HG03460 (cell line): ENCODE results near the gene MACROD1.

Experiments used
- ATAC-seq: cut with Tn5 transposase; IDR thresholded peaks from one replicate; pipeline ENCODE4 v1.9.1; 2021; ENCODE audit not compliant: unreplicated experiment

MACROD1 gene, protein sequence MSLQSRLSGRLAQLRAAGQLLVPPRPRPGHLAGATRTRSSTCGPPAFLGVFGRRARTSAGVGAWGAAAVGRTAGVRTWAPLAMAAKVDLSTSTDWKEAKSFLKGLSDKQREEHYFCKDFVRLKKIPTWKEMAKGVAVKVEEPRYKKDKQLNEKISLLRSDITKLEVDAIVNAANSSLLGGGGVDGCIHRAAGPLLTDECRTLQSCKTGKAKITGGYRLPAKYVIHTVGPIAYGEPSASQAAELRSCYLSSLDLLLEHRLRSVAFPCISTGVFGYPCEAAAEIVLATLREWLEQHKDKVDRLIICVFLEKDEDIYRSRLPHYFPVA

GRCh38 chr11:64165842-64166635 lies at the start of gene MACROD1:
Gene MACROD1, minus strand, starts transcription at chr11:64166113. Its CDS starts 119 bp downstream, at chr11:64165994.
- peak; percentile 54 for ATAC-seq

DNA sequence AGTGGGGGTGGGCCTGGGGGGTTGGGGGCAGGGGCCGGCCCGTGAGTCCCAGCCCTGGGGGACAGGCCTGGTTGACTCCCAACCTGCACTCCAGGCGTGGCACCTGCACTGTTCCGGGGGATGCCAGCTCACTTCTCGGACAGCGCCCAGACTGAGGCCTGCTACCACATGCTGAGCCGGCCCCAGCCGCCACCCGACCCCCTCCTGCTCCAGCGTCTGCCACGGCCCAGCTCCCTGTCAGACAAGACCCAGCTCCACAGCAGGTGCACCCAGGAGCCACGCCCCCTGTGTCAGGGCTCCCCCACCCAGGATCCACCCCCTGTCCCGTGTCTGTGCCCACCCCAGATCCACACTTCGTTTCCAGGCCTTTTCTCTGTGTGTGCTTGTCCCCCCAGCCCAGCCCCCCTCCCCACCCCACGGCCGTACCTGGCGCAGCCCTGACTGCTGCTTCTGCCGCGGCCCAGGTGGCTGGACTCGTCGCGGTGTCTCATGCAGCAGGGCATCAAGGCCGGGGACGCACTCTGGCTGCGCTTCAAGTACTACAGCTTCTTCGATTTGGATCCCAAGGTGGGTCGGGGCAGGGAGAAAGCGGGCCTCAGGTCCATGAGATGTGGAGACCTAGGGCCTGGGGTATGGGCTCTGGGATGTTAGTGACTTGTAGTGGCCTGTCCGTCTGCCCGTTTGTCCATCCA lies 45.4 kb upstream of the MACROD1 start:
- no peak for ATAC-seq

DNA sequence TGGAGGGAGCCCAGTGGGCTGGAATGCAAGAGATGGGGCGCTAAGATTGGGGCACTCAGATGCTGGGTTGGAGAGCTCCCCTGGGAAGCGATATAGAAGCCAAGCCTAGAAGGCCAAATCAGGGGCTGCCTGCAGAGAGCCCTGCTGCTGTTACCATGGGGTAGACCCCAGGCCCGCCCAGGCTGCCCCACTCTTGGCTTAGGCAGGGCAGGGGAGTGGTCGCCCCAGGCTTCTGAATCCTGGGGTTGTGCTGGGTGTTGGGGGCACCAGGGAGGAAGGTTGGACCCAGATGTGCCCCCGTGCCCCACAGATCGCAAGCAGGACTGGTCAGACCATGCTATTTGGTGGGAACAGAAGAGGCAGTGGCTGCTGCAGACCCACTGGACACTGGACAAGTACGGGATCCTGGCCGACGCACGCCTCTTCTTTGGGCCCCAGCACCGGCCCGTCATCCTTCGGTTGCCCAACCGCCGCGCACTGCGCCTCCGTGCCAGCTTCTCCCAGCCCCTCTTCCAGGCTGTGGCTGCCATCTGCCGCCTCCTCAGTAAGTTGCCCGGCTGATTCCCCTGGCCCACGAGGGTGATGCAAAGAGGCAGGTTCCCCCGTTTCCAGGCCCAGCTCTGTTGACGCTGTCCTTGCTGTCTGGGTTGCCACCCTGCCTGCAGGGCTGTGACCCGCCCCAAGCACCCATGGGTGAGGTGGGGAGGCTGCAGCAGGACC lies 44.5 kb upstream of the MACROD1 start:
- ATAC-seq: no peak

DNA sequence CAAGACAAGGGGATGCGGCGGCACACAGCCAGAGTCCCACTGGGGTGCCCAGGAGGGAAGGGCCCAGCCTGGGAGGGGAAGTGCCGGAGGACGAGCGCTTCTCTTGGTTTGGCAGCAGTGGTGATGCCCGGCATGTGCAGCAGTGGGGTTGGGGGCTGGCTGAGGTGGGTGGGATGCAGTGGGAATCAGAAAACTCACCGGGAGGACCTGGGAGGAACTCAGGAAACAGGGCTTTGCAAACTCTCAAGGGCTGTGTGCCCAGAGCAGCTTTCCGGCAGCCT lies 43.6 kb upstream of the MACROD1 start:
- no peak for ATAC-seq

DNA sequence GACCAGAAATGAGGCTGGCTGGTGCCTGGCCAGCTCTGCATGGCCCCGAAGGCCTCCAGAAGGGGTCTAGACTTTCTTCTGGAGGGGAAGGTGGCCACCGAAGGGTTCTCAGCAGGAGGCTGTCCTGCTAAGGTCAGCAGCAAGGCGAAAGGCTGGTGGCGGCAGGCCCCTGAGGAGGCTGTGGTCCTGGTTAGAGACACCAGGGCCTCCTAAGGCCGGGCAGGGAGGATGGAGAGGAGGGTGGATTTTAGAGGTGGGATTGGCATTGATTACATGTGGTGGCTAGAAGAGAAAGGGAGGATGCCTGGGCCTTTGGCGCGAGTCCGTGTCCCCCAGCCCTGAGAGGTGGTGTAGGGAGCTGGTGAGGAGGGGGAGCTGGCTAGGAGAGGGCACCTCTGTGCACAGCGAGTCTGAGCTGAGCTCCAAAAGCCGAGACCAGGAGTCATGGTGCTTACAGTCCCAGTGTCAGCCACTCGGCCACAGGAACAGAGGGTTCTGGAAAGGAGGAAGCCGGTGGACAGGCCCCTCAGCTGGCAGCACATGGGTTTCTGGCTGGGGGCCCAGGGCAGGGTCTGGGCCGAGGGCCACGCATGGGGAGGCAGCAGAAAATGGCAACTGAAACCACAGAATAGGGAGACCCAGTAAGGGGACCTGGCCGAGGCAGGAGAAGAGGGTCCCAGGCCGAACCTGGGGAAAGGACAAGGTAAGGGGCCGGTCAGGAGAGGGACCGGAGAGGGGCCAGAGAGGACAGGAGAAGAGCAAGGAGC lies 43.1 kb upstream of the MACROD1 start:
- ATAC-seq: no peak

GRCh38 chr11:64208086-64208795 lies 42.3 kb upstream of the MACROD1 start:
- no peak for ATAC-seq

GRCh38 chr11:64207256-64208085 lies 41.6 kb upstream of the MACROD1 start:
- ATAC-seq: peak; percentile 58

DNA sequence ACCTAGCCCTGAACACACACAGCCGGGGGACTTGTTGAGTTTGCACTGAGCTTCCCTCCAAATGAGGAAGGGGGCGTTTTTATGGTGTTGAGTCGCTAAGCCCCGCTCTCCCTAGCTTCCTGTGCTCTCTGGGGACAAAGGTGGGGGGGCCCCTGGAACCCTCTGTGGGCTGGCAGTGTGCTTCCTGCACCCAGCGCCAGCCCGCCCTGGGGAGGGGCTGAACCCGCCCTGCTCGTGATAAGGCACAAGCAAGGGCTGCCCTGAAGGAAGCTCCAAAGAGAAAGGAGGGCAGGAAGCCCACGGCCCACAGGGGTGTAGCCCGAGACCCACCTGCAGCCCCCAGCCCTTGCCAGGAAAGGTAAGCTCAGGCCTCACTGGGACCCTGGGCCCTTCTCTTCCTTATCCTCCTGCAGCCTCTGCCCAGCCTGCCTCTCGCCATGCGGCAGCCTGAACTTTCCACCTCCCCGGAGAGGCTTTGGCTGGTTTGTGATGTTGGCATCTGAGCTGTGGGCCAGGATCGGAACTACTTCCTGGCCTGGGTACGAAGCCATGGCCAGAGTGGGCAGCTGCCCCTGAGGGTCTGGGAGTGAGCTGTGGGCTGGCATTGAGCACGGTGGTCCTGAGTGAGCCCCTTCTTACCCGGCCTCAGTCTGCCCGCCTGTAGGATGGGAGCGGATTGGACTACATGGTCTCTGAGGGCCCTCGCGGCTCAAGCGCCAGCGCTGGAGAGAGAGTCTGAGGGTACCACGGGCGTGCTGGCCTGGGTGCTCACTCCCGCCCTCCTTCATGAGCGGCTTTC lies 40.7 kb upstream of the MACROD1 start, which contains the start of gene FERMT3:
TSS of gene FERMT3 (plus strand) at position 265 of the 799 bp plus-strand sequence. CDS start 644 bp downstream, outside the sequence.
- ATAC-seq: peak; percentile 47

DNA sequence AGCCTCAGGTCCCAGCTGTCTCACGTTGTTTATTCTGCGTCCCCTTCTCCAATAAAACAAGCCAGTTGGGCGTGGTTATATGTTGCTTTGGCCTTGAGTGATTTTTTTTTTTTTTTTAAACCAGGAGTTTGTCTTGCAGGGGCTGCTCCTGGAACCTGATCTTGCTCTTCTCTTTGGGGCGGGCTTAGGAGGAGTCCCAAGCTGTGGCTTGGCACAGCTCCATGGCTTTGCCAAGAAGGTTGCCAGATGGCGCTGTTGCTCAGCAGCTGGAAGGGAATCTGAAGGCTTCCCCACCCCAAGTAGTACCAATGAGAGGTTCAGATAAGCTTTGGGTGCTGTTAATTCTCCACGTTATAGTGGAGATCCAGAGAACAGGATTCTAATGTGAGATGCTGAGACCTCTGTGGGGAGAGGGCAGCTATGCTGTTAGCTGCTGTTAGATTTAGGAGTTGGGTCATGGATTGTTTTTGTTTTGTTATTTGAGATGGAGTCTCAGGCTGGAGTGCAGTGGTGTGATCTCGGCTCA lies 38.6 kb upstream of the MACROD1 start:
- no peak for ATAC-seq

DNA sequence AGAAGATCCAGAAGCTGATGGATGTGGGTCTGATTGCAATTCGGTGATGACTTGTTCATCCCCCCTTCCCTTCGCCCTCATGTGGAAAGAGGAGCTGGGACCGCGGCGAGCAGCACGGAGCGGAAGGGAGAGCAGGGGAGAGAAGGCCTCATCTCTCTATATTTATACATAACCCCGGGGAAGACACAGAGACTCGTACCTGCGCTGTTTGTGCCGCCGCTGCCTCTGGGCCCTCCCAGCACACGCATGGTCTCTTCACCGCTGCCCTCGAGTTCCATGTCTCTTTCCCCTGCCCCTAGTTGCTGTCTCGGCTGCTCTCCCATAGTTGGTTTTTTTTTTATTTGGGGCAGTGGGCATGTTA lies 38.1 kb upstream of the MACROD1 start:
- ATAC-seq: no peak

- no peak for ATAC-seq
Measured at GRCh38 chr11:64203421-64204079, 37.6 kb upstream of the MACROD1 start.

- ATAC-seq: no peak
Measured at GRCh38 chr11:64202992-64203391, 37.1 kb upstream of the MACROD1 start.

GRCh38 chr11:64201543-64201942 lies 35.6 kb upstream of the MACROD1 start:
- ATAC-seq: no peak

DNA sequence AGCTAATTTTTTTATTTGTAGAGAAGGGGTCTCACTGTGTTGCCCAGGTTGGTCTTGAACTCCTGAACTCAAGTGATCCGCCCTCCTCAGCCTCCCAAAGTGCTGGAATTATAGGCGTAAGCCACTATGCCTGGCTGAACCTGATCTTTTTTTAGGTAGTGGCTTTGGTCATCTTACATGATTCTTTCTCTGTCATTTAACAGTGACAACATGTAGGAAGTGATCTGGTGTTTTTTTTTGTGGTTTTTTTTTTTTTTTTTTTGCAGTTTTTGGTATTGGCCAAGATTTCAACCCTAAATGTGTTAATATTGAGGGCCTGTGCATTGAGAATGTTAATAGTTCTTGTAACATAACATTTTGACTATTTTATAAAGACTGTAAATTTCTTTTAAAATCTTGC lies 32.6 kb upstream of the MACROD1 start:
- no peak for ATAC-seq

DNA sequence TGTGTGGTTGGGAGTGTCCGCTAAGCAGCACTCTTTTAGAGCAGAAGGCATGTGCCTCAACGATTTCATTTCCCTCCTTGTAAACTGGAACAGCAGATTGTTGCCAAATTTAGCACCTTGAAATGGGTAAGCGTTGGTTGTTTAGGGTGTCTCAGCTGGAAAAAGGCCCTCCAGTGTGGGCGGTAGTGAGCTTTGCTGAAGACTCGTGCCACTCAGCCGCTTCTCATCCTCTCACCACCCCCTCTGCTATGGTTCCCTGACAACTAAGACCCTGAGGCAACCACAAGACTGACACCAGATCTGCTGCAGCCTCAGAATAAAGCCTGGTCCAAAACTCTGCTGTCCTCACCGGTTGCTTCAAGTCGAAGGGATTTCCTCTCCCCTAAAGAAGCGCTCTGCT lies 30.7 kb upstream of the MACROD1 start:
- ATAC-seq: no peak

DNA sequence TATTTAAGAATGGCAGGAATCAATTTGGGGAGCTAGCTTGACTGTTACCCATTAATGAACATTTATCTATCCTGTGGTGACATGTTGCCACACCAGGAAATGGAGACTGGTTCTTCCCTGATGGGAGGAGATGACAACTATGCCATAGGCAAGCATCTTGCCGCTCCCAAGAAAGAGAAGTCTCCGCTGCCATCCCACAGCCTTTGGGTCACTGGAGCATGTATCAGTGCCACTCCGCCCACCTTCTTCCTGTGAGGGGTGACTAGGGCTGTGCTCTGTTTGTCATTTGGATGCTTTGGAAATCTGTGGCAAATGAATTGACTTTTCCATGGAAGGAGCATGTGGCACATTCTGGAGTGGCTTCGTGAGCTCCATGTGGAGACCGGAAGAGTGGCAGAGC lies 26.5 kb upstream of the MACROD1 start:
- no peak for ATAC-seq

DNA sequence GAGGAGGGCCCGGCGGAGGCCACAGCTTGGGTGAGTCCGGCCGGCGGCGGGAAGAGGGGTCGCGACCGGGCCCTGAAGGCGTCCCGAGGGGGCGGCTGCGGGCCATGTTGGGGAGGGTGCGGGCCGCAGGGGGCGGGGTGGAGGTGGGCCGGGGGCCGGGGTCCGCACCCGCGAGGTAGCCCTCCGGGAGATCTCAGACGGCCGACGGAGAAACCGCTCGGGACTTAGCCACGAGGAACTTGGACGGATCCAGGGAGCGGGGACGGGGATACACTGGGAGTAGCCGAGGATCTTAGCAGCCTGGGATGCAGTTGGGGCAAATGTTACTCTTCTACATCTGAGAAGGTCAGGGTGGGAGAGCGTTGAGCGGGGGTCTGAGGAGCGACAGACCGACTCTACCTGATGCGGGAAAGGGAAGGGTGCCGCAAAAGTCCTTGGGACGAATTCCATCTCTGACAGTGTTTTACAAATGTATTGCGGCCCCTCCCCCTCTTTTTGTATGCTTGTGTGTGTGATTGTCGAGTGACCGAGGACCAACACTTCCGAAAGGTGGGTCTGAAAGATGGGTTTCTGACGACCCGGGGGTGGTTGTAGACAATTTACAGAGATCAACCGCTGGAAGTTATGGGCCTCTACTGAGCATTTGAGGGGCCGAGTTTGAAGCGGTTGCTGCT lies 20.7 kb upstream of the MACROD1 start:
- ATAC-seq: peak; percentile 0
